ENCODE measurements around the gene RBBP9. TPM values are rescaled to one million over a fixed set of nuclear protein-coding genes. Genes with fewer than 3 reads are reported as not detected.
"Not testable (repeated sequence)": the region's sequence is repeated elsewhere in the genome, so short reads cannot be mapped to it uniquely, and the experiment has no call there.

RBBP9 gene
- total and polyA plus RNA-seq, 2 of the 4 experiments (the other 2 are of a cell fraction): 4.8 to 31.4 TPM

DNA sequence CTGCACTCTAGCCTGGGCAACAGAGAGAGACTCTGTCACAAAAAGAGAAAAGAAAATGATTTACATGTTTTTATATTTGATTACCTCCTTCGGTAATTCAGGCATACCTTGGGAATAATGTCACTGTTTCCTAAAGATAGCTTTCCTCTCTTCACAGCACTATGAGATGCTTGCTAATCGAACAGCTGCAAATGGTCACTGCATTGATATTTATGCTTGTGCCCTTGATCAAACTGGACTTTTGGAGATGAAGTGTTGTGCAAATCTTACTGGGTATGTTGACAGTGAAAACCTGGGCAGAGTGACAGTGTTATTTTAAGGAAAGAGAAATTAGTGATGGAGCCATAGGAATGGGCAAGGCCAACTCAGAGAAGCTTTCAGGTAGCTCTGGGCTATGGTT is 30.3 kb upstream of the RBBP9 start:
- dilution Hi-C loops (cut with HindIII; ENCODE audit: low sequenced_read_pairs, unreplicated experiment): no loop called here
- Histone ChIP-seq H3K4ac (ENCODE audit: low read depth, low read length) (no peak overlapping the region), H3K79me1 (ENCODE audit: low read depth in 1 of 2, low read length in 2 of 2) (peaks cover 9 to 10% of the 10 kb centered on the region in 2 experiments), H2BK120ac (ENCODE audit: low read depth, low read length) (no peak overlapping the region), H4K5ac (ENCODE audit: low read depth, low read length) (no peak overlapping the region), H3K23ac (ENCODE audit: low read depth, low read length) (no peak overlapping the region), H3K14ac (replicated peaks; ENCODE audit: low read depth, low read length) (no peak overlapping the region), H3K9me3 (ENCODE audit: control insufficient read depth, insufficient read depth, low read length) (no peaks in the 10 kb centered on the region), H4K20me1 (ENCODE audit: insufficient read depth, low read length) (no peaks in the 10 kb centered on the region), H2AK5ac (ENCODE audit: low read depth, low read length) (no peak overlapping the region), H2AK9ac (replicated peaks; ENCODE audit: low read depth, low read length, poor library complexity) (no peak overlapping the region), H4K91ac (ENCODE audit: insufficient read depth, low read depth, low read length) (no peak overlapping the region), H3K56ac (ENCODE audit: extremely low read depth, insufficient read depth, low read length) (no peak overlapping the region), H3K4me3 (ENCODE audit: insufficient read depth, low read depth, low read length) (no peak overlapping the region), H3K27me3 (ENCODE audit: control insufficient read depth, insufficient read depth, low read length) (no peaks in the 10 kb centered on the region), H2BK20ac (ENCODE audit: low read depth, low read length) (no peak overlapping the region), H3K4me1 (ENCODE audit: control insufficient read depth, insufficient read depth, low read length) (peaks cover 2% of the 10 kb centered on the region), H3K4me2 (ENCODE audit: low read depth, low read length) (no peak overlapping the region), H4K8ac (ENCODE audit: low read depth in 2 of 2, low read length in 2 of 2) (no peak overlapping the region), H3K18ac (ENCODE audit: low read depth, low read length) (no peak overlapping the region), H2BK15ac (ENCODE audit: low read depth, low read length) (no peak overlapping the region), H3K9ac (ENCODE audit: low read depth, low read length) (no peak overlapping the region), H3K27ac (ENCODE audit: insufficient read depth, low read length) (no peak overlapping the region), H2AFZ (replicated peaks; ENCODE audit: low read length, poor library complexity) (no peak overlapping the region), H3K36me3 (ENCODE audit: control insufficient read depth, insufficient read depth, low read length) (peaks cover 49% of the 10 kb centered on the region), H2BK5ac (ENCODE audit: low read depth, low read length, poor library complexity, severe bottlenecking) (no peak overlapping the region), H3K9me1 (ENCODE audit: insufficient read depth, low read length) (peaks cover 5% of the 10 kb centered on the region)
- no TSS peak for BruUV-seq (replicated peaks)
- intact Hi-C loops (cut with micrococcal nuclease): no loop called here
- CTCF ChIA-PET: no interaction called here
- WGBS, 2 experiments (ENCODE audit: extremely low coverage in 2 of 2, insufficient read length in 1 of 2): no CpG with 5 or more reads among the region's 2 CpGs
- no peak for DNase-seq
- TF ChIP-seq, protein P1, sequence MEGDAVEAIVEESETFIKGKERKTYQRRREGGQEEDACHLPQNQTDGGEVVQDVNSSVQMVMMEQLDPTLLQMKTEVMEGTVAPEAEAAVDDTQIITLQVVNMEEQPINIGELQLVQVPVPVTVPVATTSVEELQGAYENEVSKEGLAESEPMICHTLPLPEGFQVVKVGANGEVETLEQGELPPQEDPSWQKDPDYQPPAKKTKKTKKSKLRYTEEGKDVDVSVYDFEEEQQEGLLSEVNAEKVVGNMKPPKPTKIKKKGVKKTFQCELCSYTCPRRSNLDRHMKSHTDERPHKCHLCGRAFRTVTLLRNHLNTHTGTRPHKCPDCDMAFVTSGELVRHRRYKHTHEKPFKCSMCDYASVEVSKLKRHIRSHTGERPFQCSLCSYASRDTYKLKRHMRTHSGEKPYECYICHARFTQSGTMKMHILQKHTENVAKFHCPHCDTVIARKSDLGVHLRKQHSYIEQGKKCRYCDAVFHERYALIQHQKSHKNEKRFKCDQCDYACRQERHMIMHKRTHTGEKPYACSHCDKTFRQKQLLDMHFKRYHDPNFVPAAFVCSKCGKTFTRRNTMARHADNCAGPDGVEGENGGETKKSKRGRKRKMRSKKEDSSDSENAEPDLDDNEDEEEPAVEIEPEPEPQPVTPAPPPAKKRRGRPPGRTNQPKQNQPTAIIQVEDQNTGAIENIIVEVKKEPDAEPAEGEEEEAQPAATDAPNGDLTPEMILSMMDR (conservative IDR thresholded peaks at IDR 0.05; ENCODE audit: low read depth, low read length): no peak
- TF ChIP-seq MXI1 (IDR thresholded peaks at IDR 0.05; ENCODE audit: borderline replicate concordance, low read depth, low read length) (no peak), RCOR1 (IDR thresholded peaks at IDR 0.05; ENCODE audit: insufficient replicate concordance, low read length) (no peak), CHD1 (IDR thresholded peaks at IDR 0.05; ENCODE audit: low read depth, low read length) (no peak)
- in situ Hi-C loops (cut with MboI; ENCODE audit: low sequenced_read_pairs): loop anchor here (25.0 kb wide), 2 partner anchors 110 to 1510 kb away; no protein-coding TSS in a partner anchor
- POLR2A ChIA-PET (ENCODE audit: unreplicated experiment): no interaction called here
- ATAC-seq (ENCODE audit: low read depth): no peak

DNA sequence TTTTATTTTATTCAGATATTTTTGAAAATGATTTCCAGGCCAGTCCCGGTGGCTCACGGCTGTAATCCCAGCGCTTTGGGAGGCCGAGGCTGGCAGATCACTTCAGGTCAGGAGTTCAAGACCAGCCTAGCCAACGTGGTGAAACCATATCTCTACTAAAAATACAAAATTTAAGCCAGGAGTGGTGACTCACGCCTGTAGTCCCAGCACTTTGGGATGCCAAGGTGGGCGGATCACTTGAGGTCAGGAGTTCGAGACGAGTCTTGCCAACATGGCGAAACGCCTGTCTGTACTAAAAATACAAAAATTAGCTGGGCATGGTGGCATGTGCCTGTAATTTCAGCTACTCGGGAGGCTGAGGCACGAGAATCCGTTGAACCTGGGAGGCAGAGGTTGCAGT is 29.7 kb upstream of the RBBP9 start:
- H2AK9ac ChIP-seq (replicated peaks; ENCODE audit: low read depth, low read length, poor library complexity); H3K23ac ChIP-seq (ENCODE audit: low read depth, low read length); H4K91ac ChIP-seq (ENCODE audit: insufficient read depth, low read depth, low read length); dilution Hi-C loops (cut with HindIII; ENCODE audit: low sequenced_read_pairs, unreplicated experiment); H2BK20ac ChIP-seq (ENCODE audit: low read depth, low read length); H3K56ac ChIP-seq (ENCODE audit: extremely low read depth, insufficient read depth, low read length); H3K18ac ChIP-seq (ENCODE audit: low read depth, low read length); H2AK5ac ChIP-seq (ENCODE audit: low read depth, low read length); H4K5ac ChIP-seq (ENCODE audit: low read depth, low read length); H3K79me1 ChIP-seq (ENCODE audit: low read depth in 1 of 2, low read length in 2 of 2); H3K9me1 ChIP-seq (ENCODE audit: insufficient read depth, low read length); H3K27ac ChIP-seq (ENCODE audit: insufficient read depth, low read length); intact Hi-C loops (cut with micrococcal nuclease); H4K8ac ChIP-seq (ENCODE audit: low read depth in 2 of 2, low read length in 2 of 2); H2BK120ac ChIP-seq (ENCODE audit: low read depth, low read length); H3K27me3 ChIP-seq (ENCODE audit: control insufficient read depth, insufficient read depth, low read length); H2AFZ ChIP-seq (replicated peaks; ENCODE audit: low read length, poor library complexity); BruUV-seq (replicated peaks); ATAC-seq (ENCODE audit: low read depth); H2BK5ac ChIP-seq (ENCODE audit: low read depth, low read length, poor library complexity, severe bottlenecking); H3K4me3 ChIP-seq (ENCODE audit: insufficient read depth, low read depth, low read length); H3K9ac ChIP-seq (ENCODE audit: low read depth, low read length); DNase-seq; H3K4me1 ChIP-seq (ENCODE audit: control insufficient read depth, insufficient read depth, low read length); CTCF ChIA-PET; H3K14ac ChIP-seq (replicated peaks; ENCODE audit: low read depth, low read length); H3K4ac ChIP-seq (ENCODE audit: low read depth, low read length); H4K20me1 ChIP-seq (ENCODE audit: insufficient read depth, low read length); H3K9me3 ChIP-seq (ENCODE audit: control insufficient read depth, insufficient read depth, low read length); H3K4me2 ChIP-seq (ENCODE audit: low read depth, low read length); H2BK15ac ChIP-seq (ENCODE audit: low read depth, low read length); POLR2A ChIA-PET (ENCODE audit: unreplicated experiment): not testable (repeated sequence)
- H3K36me3 ChIP-seq (ENCODE audit: control insufficient read depth, insufficient read depth, low read length): peaks cover 47% of the 10 kb centered on the region
- in situ Hi-C loops (cut with MboI; ENCODE audit: low sequenced_read_pairs): loop anchor here (25.0 kb wide), 2 partner anchors 111 to 1511 kb away; no protein-coding TSS in a partner anchor
- 85% methylated on average over 10 of the region's 14 CpGs; no CpG with 5 or more reads in 1 of the 2 experiments for WGBS, 2 experiments (ENCODE audit: extremely low coverage in 2 of 2, insufficient read length in 1 of 2)
